ENCODE measurements around the gene PRR14L. TPM values are rescaled to one million over a fixed set of nuclear protein-coding genes. Genes with fewer than 3 reads are reported as not detected.
A peak's percentile ranks its signal among the peaks of the same experiment; 100 is the strongest.

Gene PRR14L
- polyA plus RNA-seq, 3 donors, result 13.2 to 41.4 (median 14.6) TPM

DNA sequence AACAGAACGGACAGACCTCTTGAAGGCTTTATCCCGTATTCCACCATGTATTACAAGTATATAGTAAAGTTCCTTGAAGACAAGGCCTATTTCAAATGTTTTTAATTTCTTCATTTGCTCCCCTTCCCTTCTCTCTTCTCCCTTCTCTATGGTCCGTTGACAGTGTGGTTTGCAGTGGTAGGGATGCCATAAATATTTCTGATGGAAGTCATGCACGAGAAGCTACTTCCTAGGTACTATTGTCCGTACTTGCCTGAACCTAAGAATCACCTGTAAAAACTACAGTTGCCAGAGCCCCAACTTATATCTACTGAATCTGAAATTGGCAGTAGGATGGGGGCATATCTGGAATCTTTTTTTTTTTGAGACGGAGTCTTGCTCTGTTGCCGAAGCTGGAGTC lies 90.7 kb downstream of the PRR14L start:
- Histone ChIP-seq H3K27ac (ENCODE audit: low read depth in 1 of 2, low read length in 2 of 2) (no peak overlapping the region), H3K9me3 (replicated peaks in 1 of 2; ENCODE audit: control insufficient read depth in 1 of 2, insufficient read depth in 1 of 2, low read length in 2 of 2) (no peaks in the 10 kb centered on the region), H3K4me3 (replicated peaks in 1 of 3; ENCODE audit: low read depth in 2 of 3, low read length in 3 of 3) (no peak overlapping the region), H4K20me1 (ENCODE audit: insufficient read depth, low read length) (peaks cover 4% of the 10 kb centered on the region), H3K9ac (ENCODE audit: insufficient read depth, low read length, poor library complexity, severe bottlenecking) (no peak overlapping the region), H3K4me2 (replicated peaks; ENCODE audit: extremely low read depth, low read length, poor library complexity, severe bottlenecking) (no peak overlapping the region), H3K4me1 (ENCODE audit: control insufficient read depth in 1 of 2, insufficient read depth in 2 of 2, low read length in 2 of 2) (peaks cover 23 to 24% of the 10 kb centered on the region in 2 donors), H3K27me3 (ENCODE audit: control insufficient read depth in 2 of 2, insufficient read depth in 2 of 2, low read length in 2 of 2) (no peaks in the 10 kb centered on the region), H2AFZ (ENCODE audit: insufficient read depth, low read depth, low read length, poor library complexity, severe bottlenecking) (no peak overlapping the region), H3K79me2 (ENCODE audit: insufficient read depth, low read length) (peaks cover 74% of the 10 kb centered on the region), H3K36me3 (replicated peaks in 1 of 2; ENCODE audit: control insufficient read depth in 1 of 2, insufficient read depth in 2 of 2, low read length in 2 of 2) (no peaks in the 10 kb centered on the region)
- TF ChIP-seq, protein P1, sequence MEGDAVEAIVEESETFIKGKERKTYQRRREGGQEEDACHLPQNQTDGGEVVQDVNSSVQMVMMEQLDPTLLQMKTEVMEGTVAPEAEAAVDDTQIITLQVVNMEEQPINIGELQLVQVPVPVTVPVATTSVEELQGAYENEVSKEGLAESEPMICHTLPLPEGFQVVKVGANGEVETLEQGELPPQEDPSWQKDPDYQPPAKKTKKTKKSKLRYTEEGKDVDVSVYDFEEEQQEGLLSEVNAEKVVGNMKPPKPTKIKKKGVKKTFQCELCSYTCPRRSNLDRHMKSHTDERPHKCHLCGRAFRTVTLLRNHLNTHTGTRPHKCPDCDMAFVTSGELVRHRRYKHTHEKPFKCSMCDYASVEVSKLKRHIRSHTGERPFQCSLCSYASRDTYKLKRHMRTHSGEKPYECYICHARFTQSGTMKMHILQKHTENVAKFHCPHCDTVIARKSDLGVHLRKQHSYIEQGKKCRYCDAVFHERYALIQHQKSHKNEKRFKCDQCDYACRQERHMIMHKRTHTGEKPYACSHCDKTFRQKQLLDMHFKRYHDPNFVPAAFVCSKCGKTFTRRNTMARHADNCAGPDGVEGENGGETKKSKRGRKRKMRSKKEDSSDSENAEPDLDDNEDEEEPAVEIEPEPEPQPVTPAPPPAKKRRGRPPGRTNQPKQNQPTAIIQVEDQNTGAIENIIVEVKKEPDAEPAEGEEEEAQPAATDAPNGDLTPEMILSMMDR (IDR thresholded peaks at IDR 0.05), result no peak
- H3K9me3 Mint-ChIP-seq, result no peaks in the 10 kb centered on the region
- peaks cover 0 to 2% of the 10 kb centered on the region in 2 donors for H3K36me3 Mint-ChIP-seq
- H3K27me3 Mint-ChIP-seq (ENCODE audit: low read depth in 3 of 3), result no peaks in the 10 kb centered on the region
- no CpG with 5 or more reads among the region's 7 CpGs for WGBS (ENCODE audit: insufficient coverage)
- no peak overlapping the region for H3K4me3 Mint-ChIP-seq
- peak overlapping the region in 1 of 7 donors; percentile 28 for H3K27ac Mint-ChIP-seq
- intact Hi-C loops (cut with micrococcal nuclease), result no loop called here
- DNase-seq, result no peak
- H3K4me1 Mint-ChIP-seq, result peaks cover 22% of the 10 kb centered on the region

DNA sequence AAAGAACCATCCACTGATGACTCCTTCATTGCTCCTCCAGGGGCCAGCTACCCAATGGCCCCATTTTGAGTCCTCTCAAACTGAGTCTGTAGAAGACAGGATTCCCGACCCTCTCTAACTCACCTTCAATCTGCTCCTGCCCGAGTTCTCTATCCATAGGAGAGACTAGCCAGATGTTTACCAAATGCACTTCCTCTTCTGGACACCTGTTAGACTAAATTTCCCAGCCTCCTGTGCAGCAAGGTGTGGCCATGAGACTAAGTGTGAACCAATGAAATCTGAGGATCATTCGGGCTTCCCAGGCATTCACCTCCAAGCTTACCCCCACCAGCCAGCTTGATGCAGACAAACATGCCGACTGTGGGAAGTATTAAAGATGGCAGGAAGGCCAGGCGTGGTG lies 95.5 kb downstream of the PRR14L start:
- Mint-ChIP-seq H3K9me3 (no peaks in the 10 kb centered on the region), H3K4me3 (no peak overlapping the region), H3K4me1 (peaks cover 32% of the 10 kb centered on the region), H3K27ac (peak overlapping the region in 2 of 7 donors; percentile 68 to 77), H3K27me3 (ENCODE audit: low read depth in 3 of 3) (no peaks in the 10 kb centered on the region), H3K36me3 (peaks cover under 1 to 5% of the 10 kb centered on the region in 2 donors)
- no peaks in the 10 kb centered on the region for H3K9me3 ChIP-seq (replicated peaks in 1 of 2; ENCODE audit: control insufficient read depth in 1 of 2, insufficient read depth in 1 of 2, low read length in 2 of 2)
- no peak for DNase-seq
- 100% methylated on average over 4 of the region's 5 CpGs for WGBS (ENCODE audit: insufficient coverage)
- peaks cover 19% of the 10 kb centered on the region for H4K20me1 ChIP-seq (ENCODE audit: insufficient read depth, low read length)
- intact Hi-C loops (cut with micrococcal nuclease), result no loop called here
- H3K79me2 ChIP-seq (ENCODE audit: insufficient read depth, low read length), result peaks cover 88% of the 10 kb centered on the region
- peaks cover 16 to 32% of the 10 kb centered on the region in 2 donors for H3K4me1 ChIP-seq (ENCODE audit: control insufficient read depth in 1 of 2, insufficient read depth in 2 of 2, low read length in 2 of 2)
- TF ChIP-seq, protein P1 (IDR thresholded peaks at IDR 0.05), result no peak
- H3K27me3 ChIP-seq (ENCODE audit: control insufficient read depth in 2 of 2, insufficient read depth in 2 of 2, low read length in 2 of 2), result no peaks in the 10 kb centered on the region
- no peak overlapping the region for H3K4me3 ChIP-seq (replicated peaks in 1 of 3; ENCODE audit: low read depth in 2 of 3, low read length in 3 of 3)
- no peak overlapping the region for H3K4me2 ChIP-seq (replicated peaks; ENCODE audit: extremely low read depth, low read length, poor library complexity, severe bottlenecking)
- no peak overlapping the region for H3K9ac ChIP-seq (ENCODE audit: insufficient read depth, low read length, poor library complexity, severe bottlenecking)
- H2AFZ ChIP-seq (ENCODE audit: insufficient read depth, low read depth, low read length, poor library complexity, severe bottlenecking), result no peak overlapping the region
- no peaks in the 10 kb centered on the region for H3K36me3 ChIP-seq (replicated peaks in 1 of 2; ENCODE audit: control insufficient read depth in 1 of 2, insufficient read depth in 2 of 2, low read length in 2 of 2)
- H3K27ac ChIP-seq (ENCODE audit: low read depth in 1 of 2, low read length in 2 of 2), result no peak overlapping the region

All from CD14-positive monocyte (primary cell).